Body of pancreas (tissue), 4 donors: ENCODE results near the gene UROS. TPM values are rescaled to one million over a fixed set of nuclear protein-coding genes. Genes with fewer than 3 reads are reported as not detected.

Experiments used
- ATAC-seq: fragments of 150-250 bp; one replicate; pipeline ENCODE4 v1.9.1; 2016
- DNase-seq, 4 donors: peaks; one replicate each; pipeline ENCODE4 v3.0.0-alpha.2; 2019
- H3K27ac ChIP-seq, 4 donors: fragments of 200-600 bp; sonication (generic); 1 replicate in 3 of 4; 2 replicates in 1 of 4; pipeline versions ENCODE4 v1.5.1 to v1.6.1; 2016 to 2019; ENCODE audit warnings: mild to moderate bottlenecking in 1 of 4, mixed read lengths in 1 of 4, moderate library complexity in 1 of 4
- H3K27me3 ChIP-seq, 2 donors: fragments of 200-600 bp; sonication (generic); one replicate each; pipeline ENCODE4 v1.6.0; 2016; ENCODE audit warnings: mild to moderate bottlenecking in 1 of 2
- H3K36me3 ChIP-seq, 2 donors: fragments of 200-600 bp; sonication (generic); replicated peaks in 1 of 2; 2 replicates each; pipeline ENCODE4 v1.5.1; 2016; ENCODE audit warnings: low read depth in 2 of 2; ENCODE audit not compliant: insufficient read depth in 1 of 2
- H3K4me1 ChIP-seq: fragments of 200-600 bp; sonication (generic); one replicate; pipeline ENCODE4 v1.6.0; 2016
- H3K4me3 ChIP-seq, 2 donors: fragments of 200-600 bp; sonication (generic); 1 replicate in 1 of 2; 2 replicates in 1 of 2; pipeline ENCODE4 v1.5.1; 2016 to 2019
- H3K9me3 ChIP-seq, 3 donors: fragments of 200-600 bp; sonication (generic); 1 replicate in 2 of 3; 2 replicates in 1 of 3; pipeline ENCODE4 v1.5.1; 2016
- POLR2A ChIP-seq, 3 donors: fragments of 450-650 bp; IDR thresholded peaks; one replicate each; pipeline ENCODE4 v1.6.1; 2016; ENCODE audit warnings: antibody characterized with exemption in 3 of 3, mild to moderate bottlenecking in 2 of 3
- WGBS, 2 donors: methylation state at CpG; one replicate each; pipeline ENCODE4 v1.1.5; 2017; 5-methylcytosine and 5-hydroxymethylcytosine counted together
- intact Hi-C: fragments of 100-400 bp; cut with DNase I; formaldehyde crosslinking; loops from one replicate; pipeline ENCODE4 v1.15.1; 2023
- total RNA-seq, 2 donors: library from RNA; depleted of rRNA; stranded (reverse); fragments of >200 nt; gene quantifications; one replicate each; pipeline ENCODE4 v1.1.0, GENCODE V29; 2016
- TF ChIP-seq, protein P1 (sequence below), 7 experiments: fragments of 450-650 bp in 4 of 7; fragments of 200-600 bp in 3 of 7; sonication (generic) in 3 of 7; IDR thresholded peaks; one replicate each; pipeline ENCODE4 v1.5.1; 2016 to 2019; ENCODE audit warnings: antibody characterized with exemption in 7 of 7

Gene UROS
- total RNA-seq, 2 donors from 2014 or later = 15.8 to 31.4 TPM

GRCh38 chr10:125802739-125803138 lies 20.3 kb downstream of the UROS start:
- WGBS, 2 donors = 94 to 96% methylated on average over 7 of the region's 7 CpGs
- peaks cover 0 to 9% of the 10 kb centered on the region in 2 donors for H3K36me3 ChIP-seq
- no peaks in the 10 kb centered on the region for H3K27me3 ChIP-seq
- DNase-seq (no peak), ATAC-seq (no peak)
- no peak overlapping the region for H3K4me3 ChIP-seq
- TF ChIP-seq, protein P1, sequence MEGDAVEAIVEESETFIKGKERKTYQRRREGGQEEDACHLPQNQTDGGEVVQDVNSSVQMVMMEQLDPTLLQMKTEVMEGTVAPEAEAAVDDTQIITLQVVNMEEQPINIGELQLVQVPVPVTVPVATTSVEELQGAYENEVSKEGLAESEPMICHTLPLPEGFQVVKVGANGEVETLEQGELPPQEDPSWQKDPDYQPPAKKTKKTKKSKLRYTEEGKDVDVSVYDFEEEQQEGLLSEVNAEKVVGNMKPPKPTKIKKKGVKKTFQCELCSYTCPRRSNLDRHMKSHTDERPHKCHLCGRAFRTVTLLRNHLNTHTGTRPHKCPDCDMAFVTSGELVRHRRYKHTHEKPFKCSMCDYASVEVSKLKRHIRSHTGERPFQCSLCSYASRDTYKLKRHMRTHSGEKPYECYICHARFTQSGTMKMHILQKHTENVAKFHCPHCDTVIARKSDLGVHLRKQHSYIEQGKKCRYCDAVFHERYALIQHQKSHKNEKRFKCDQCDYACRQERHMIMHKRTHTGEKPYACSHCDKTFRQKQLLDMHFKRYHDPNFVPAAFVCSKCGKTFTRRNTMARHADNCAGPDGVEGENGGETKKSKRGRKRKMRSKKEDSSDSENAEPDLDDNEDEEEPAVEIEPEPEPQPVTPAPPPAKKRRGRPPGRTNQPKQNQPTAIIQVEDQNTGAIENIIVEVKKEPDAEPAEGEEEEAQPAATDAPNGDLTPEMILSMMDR (IDR thresholded peaks at IDR 0.05) = no peak
- TF ChIP-seq POLR2A (IDR thresholded peaks at IDR 0.05) = no peak
- no peak overlapping the region for H3K27ac ChIP-seq
- H3K9me3 ChIP-seq = no peaks in the 10 kb centered on the region
- intact Hi-C loops = no loop called here
- peaks cover 12% of the 10 kb centered on the region for H3K4me1 ChIP-seq

DNA sequence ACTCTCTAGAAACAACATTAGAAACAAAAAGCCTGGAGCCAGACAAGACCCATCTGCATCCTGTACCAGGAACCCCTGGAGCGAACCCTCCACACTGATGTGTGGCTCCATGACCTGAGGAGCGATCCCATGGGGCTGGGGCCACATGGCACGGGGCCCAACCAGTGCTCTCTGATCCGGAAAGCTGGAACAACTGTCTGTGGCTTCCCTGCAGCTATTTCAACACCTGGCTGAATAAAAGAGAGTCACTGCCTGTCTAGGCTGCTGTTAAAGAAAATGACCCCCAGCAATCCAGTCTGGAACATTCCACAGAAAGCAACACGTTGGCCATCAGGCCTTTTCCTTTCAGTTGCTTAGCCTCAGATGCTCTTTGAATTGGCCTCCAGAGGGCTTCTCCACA lies 20.9 kb downstream of the UROS start:
- no peaks in the 10 kb centered on the region for H3K9me3 ChIP-seq
- DNase-seq (no peak), ATAC-seq (no peak)
- H3K4me3 ChIP-seq = no peak overlapping the region
- H3K27me3 ChIP-seq = no peaks in the 10 kb centered on the region
- TF ChIP-seq, protein P1 (IDR thresholded peaks at IDR 0.05) = no peak
- no peak for TF ChIP-seq POLR2A (IDR thresholded peaks at IDR 0.05)
- WGBS, 2 donors = 94% methylated on average over 3 to 5 of the region's 5 CpGs
- intact Hi-C loops = no loop called here
- no peak overlapping the region for H3K27ac ChIP-seq
- H3K4me1 ChIP-seq = peaks cover 16% of the 10 kb centered on the region
- H3K36me3 ChIP-seq = peaks cover 0 to 9% of the 10 kb centered on the region in 2 donors

- DNase-seq (no peak), ATAC-seq (no peak)
- H3K4me1 ChIP-seq = peaks cover 16% of the 10 kb centered on the region
- no peak overlapping the region for H3K27ac ChIP-seq
- no peaks in the 10 kb centered on the region for H3K9me3 ChIP-seq
- intact Hi-C loops = no loop called here
- no peaks in the 10 kb centered on the region for H3K27me3 ChIP-seq
- TF ChIP-seq, protein P1 (IDR thresholded peaks at IDR 0.05) = no peak
- TF ChIP-seq POLR2A (IDR thresholded peaks at IDR 0.05) = no peak
- WGBS, 2 donors = 63 to 81% methylated on average over 1 of the region's 1 CpG
- H3K4me3 ChIP-seq = no peak overlapping the region
- H3K36me3 ChIP-seq = peaks cover 0 to 9% of the 10 kb centered on the region in 2 donors
These were observed 21.5 kb downstream of the UROS start for GRCh38 chr10:125801574-125801973.

DNA sequence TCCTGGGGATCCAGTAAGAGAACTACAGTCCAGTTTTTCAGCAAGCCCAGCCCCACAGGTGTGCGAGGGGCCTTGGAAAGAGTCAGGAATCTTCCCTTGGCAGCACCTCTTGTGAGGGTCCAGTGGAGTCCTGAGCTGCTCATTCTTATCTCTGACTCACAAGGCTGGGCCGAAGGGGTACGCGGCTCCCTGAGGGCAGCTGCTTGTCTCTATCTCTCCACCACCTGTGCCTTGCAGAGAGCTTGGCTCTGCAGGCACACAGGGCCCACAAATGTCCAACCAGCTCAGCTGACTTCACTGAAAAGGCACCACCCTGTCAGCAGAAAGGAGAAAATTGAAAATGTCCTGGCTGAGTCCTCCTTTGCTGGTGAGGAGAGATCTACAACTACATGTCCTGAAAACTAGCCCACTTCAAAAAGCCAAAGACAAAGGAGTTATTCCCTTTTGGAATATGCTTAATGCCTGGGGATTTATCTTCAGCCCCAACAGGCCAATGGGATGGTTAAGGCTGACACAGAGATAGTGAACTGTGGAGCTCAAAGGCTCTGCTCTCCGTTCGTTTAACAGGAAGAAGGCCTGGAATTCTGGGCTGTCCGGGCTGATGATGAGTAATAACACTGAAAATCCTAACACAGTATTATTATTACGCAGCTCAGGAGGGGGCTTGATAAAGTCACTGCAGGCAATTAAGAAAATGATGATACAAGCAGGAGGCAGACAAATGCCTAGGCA lies 23.4 kb downstream of the UROS start:
- ATAC-seq = no peak
- Histone ChIP-seq H3K27me3 (no peaks in the 10 kb centered on the region), H3K9me3 (no peaks in the 10 kb centered on the region), H3K4me3 (no peak overlapping the region), H3K4me1 (peaks cover 16% of the 10 kb centered on the region), H3K27ac (no peak overlapping the region), H3K36me3 (peaks cover 0 to 2% of the 10 kb centered on the region in 2 donors)
- WGBS, 2 donors = 86 to 87% methylated on average over 8 of the region's 8 CpGs
- DNase-seq = no peak
- TF ChIP-seq, protein P1 (IDR thresholded peaks at IDR 0.05) = no peak
- TF ChIP-seq POLR2A (IDR thresholded peaks at IDR 0.05) = no peak
- intact Hi-C loops = no loop called here
